Thoracic aorta (tissue), 2 donors: Measurements from ENCODE around the gene AMIGO2. TPM values are rescaled to one million over a fixed set of nuclear protein-coding genes. Genes with fewer than 3 reads are reported as not detected.

Experiments
- ATAC-seq: fragments of 150-250 bp; one replicate; pipeline ENCODE4 v1.8.0; 2017; ENCODE audit warnings: low read depth; ENCODE audit not compliant: insufficient number of reproducible peaks, low FRiP score
- DNase-seq: peaks from one replicate; pipeline ENCODE4 v3.0.0-alpha.2; 2020; ENCODE audit warnings: low spot score
- H3K27ac ChIP-seq, 2 donors: fragments of 200-600 bp; sonication (generic); 1 replicate in 1 of 2; 2 replicates in 1 of 2; pipeline ENCODE4 v1.5.1; 2016; ENCODE audit warnings: mild to moderate bottlenecking in 2 of 2, moderate library complexity in 2 of 2
- H3K27me3 ChIP-seq: fragments of 200-600 bp; sonication (generic); replicated peaks from 2 replicates; pipeline ENCODE4 v1.6.0; 2016; ENCODE audit warnings: mild to moderate bottlenecking; ENCODE audit not compliant: insufficient read depth
- H3K36me3 ChIP-seq: fragments of 200-600 bp; sonication (generic); one replicate; pipeline ENCODE4 v1.5.1; 2016
- H3K4me1 ChIP-seq, 2 donors: fragments of 200-600 bp; sonication (generic); 1 replicate in 1 of 2; 2 replicates in 1 of 2; pipeline versions ENCODE4 v1.5.1 to v1.6.0; 2016; ENCODE audit warnings: low read depth in 2 of 2, mild to moderate bottlenecking in 1 of 2; ENCODE audit not compliant: control insufficient read depth in 1 of 2
- H3K4me3 ChIP-seq: fragments of 200-600 bp; sonication (generic); 2 replicates; pipeline ENCODE4 v1.5.1; 2016; ENCODE audit warnings: mild to moderate bottlenecking
- H3K9me3 ChIP-seq: fragments of 200-600 bp; sonication (generic); 2 replicates; pipeline ENCODE4 v1.5.1; 2016
- total RNA-seq, 2 donors: library from RNA; depleted of rRNA; stranded (reverse); fragments of >200 nt; gene quantifications; one replicate each; pipeline versions ENCODE4 v1.1.0 to v1.2.3, GENCODE V29; 2016
- TF ChIP-seq, protein P1 (sequence below): fragments of 200-600 bp; sonication (generic); IDR thresholded peaks from one replicate; pipeline ENCODE4 v1.5.1; 2019; ENCODE audit warnings: antibody characterized with exemption

AMIGO2 gene, protein sequence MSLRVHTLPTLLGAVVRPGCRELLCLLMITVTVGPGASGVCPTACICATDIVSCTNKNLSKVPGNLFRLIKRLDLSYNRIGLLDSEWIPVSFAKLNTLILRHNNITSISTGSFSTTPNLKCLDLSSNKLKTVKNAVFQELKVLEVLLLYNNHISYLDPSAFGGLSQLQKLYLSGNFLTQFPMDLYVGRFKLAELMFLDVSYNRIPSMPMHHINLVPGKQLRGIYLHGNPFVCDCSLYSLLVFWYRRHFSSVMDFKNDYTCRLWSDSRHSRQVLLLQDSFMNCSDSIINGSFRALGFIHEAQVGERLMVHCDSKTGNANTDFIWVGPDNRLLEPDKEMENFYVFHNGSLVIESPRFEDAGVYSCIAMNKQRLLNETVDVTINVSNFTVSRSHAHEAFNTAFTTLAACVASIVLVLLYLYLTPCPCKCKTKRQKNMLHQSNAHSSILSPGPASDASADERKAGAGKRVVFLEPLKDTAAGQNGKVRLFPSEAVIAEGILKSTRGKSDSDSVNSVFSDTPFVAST
- 10 to 100 TPM; 10.9 to 32.1 TPM for total RNA-seq

DNA sequence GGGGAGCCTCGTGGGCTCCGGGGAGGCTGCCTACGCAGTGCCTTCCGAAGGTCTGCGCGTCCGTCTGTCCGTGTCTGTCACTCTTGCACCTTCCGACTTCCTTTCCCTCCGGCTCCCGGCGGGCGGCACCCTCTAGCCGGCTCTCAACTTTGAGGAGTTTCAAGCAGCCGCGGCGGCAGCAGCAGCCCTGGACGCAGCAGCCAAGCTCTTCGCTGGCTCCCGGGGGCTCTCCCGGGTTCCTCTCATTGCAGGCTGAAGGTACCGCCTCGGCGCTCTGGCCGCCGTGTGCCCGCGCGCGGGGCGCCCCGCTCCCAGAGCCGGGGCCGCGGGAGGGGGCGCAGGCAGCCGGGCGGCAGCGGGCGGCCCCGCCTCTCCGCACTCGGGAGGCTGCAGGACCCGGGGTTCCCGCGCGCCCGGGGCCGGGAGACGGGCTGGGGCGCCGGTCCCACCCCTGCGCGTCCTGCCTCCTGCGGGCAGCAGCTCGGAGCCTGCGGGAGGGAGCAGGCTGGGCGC, at the start of gene AMIGO2, which contains the start of gene PCED1B:
Gene AMIGO2, minus strand, starts transcription at position 492 of the 513 bp plus-strand sequence. CDS start 957 bp downstream, outside the sequence.
Gene PCED1B, plus strand, starts transcription at position 154 of the 513 bp plus-strand sequence. CDS start 155,443 bp downstream, outside the sequence.
- Histone ChIP-seq H3K27me3 (no peaks in the 10 kb centered on the region), H3K4me1 (peaks cover 18 to 59% of the 10 kb centered on the region in 2 donors), H3K27ac (peak within 1 kb of the TSS; percentile 96 to 98), H3K9me3 (no peaks in the 10 kb centered on the region), H3K36me3 (no peaks in the 10 kb centered on the region), H3K4me3 (peak within 1 kb of the TSS; percentile 95)
- peak; percentile 43 for ATAC-seq
- TF ChIP-seq, protein P1, sequence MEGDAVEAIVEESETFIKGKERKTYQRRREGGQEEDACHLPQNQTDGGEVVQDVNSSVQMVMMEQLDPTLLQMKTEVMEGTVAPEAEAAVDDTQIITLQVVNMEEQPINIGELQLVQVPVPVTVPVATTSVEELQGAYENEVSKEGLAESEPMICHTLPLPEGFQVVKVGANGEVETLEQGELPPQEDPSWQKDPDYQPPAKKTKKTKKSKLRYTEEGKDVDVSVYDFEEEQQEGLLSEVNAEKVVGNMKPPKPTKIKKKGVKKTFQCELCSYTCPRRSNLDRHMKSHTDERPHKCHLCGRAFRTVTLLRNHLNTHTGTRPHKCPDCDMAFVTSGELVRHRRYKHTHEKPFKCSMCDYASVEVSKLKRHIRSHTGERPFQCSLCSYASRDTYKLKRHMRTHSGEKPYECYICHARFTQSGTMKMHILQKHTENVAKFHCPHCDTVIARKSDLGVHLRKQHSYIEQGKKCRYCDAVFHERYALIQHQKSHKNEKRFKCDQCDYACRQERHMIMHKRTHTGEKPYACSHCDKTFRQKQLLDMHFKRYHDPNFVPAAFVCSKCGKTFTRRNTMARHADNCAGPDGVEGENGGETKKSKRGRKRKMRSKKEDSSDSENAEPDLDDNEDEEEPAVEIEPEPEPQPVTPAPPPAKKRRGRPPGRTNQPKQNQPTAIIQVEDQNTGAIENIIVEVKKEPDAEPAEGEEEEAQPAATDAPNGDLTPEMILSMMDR = peak; percentile 19
- no peak for DNase-seq

DNA sequence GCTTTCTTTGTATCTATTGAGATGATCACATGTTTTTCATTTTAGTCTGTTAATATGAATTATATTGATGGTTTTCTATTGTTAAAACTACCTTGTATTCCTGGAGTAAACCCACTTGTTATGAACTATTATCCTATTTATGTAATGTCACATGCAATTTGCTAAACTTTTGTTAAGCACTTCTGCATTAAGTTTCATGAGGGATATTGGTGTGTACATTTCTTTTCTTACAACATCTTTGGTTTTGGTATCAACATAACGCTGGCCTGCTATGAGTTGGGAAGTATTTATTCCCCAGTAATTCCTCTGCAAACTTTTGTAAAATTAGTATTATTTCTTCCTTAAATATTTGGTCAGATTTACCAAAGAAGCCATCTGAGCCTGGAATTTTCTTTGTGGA, 46.5 kb upstream of the AMIGO2 start:
- Histone ChIP-seq H3K9me3 (no peaks in the 10 kb centered on the region), H3K4me1 (peaks cover 9 to 11% of the 10 kb centered on the region in 2 donors), H3K4me3 (no peak overlapping the region), H3K27ac (no peak overlapping the region), H3K36me3 (no peaks in the 10 kb centered on the region), H3K27me3 (no peaks in the 10 kb centered on the region)
- no peak for ATAC-seq
- DNase-seq = no peak
- TF ChIP-seq, protein P1 = no peak

DNA sequence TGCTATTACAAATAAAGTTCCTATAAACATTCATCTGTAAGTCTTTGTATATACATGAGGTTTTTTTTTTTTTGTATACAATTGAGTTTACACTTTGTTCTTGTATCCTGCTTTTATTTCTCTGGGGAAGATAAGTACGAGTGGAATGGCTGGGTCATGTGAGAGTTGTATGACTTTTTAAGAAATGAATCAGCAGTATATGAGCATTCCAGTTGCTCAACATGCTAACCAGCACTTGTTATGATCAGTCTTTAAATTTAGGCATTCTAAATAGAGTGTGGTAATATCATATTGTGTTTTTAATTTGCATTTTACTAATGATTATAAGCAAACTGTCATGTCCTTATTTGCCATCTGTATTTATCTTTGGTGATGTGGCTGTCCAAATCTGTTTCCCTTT, 44.7 kb upstream of the AMIGO2 start:
- Histone ChIP-seq H3K4me3 (no peak overlapping the region), H3K9me3 (no peaks in the 10 kb centered on the region), H3K27ac (no peak overlapping the region), H3K27me3 (no peaks in the 10 kb centered on the region), H3K4me1 (peaks cover 9 to 14% of the 10 kb centered on the region in 2 donors), H3K36me3 (no peaks in the 10 kb centered on the region)
- TF ChIP-seq, protein P1 = no peak
- DNase-seq (no peak), ATAC-seq (no peak)

DNA sequence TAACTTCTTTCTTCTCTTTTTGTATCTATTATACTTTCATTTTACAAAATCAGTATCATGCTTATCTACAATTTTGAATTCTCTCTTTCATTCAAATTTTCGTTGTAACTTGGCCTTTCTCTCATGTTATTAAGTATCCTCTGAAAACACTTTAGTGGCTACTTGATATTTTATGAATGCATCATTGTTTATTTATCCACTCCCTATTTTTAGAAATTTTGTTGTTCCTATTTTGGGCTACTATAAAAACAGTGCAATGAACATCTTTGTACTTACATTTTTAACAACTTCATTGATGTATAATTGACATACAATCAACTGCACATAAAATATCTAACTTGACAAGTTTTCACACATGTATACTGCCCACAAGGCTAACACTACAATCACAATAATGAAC, 44.0 kb upstream of the AMIGO2 start:
- H3K4me3 ChIP-seq = no peak overlapping the region
- H3K27ac ChIP-seq = peak overlapping the region in 1 of 2 donors; percentile 12
- ATAC-seq = no peak
- H3K27me3 ChIP-seq = no peaks in the 10 kb centered on the region
- H3K9me3 ChIP-seq = no peaks in the 10 kb centered on the region
- TF ChIP-seq, protein P1 = no peak
- no peak for DNase-seq
- peaks cover 9 to 14% of the 10 kb centered on the region in 2 donors for H3K4me1 ChIP-seq
- H3K36me3 ChIP-seq = no peaks in the 10 kb centered on the region

DNA sequence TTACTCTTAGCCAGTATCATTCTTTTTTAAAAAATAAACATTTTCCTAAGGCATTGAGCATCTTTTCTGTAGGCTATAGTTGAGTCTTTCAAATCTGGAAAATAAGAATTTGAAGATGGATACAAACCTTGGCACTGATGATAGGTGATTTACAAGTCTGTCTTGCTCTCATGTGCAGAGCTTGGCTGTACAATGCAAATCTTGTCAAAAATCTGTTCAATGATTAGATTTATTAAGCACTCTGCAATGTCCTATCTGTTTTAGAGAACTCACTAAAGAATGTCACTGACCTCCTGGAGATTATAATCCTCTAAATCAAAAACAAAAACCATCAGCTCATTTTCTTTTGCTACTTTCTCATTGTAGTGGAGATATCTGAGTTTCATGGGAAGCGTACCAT, 42.8 kb upstream of the AMIGO2 start:
- no peak for DNase-seq
- Histone ChIP-seq H3K4me3 (no peak overlapping the region), H3K27me3 (no peaks in the 10 kb centered on the region), H3K36me3 (no peaks in the 10 kb centered on the region), H3K9me3 (no peaks in the 10 kb centered on the region), H3K4me1 (peaks cover 9 to 14% of the 10 kb centered on the region in 2 donors), H3K27ac (peak overlapping the region in 1 of 2 donors; percentile 12)
- TF ChIP-seq, protein P1 = no peak
- no peak for ATAC-seq
